DND-41 (cell line): ENCODE data around the gene PNMA8A.

ENCODE experiments used
- ATAC-seq: fragments of 200-7000 bp; cut with Tn5 transposase; 3 replicates; pipeline ENCODE4 v1.9.1; 2021; ENCODE audit warnings: low read depth; ENCODE audit not compliant: insufficient read depth
- DNase-seq: peaks from one replicate; pipeline ENCODE4 v3.0.0-alpha.2; 2020
- H2AFZ ChIP-seq: 2 replicates; pipeline ENCODE4 v1.6.0; 2012; ENCODE audit warnings: low read depth, low read length
- H3K27ac ChIP-seq: 2 replicates; pipeline ENCODE4 v1.5.1; 2012; ENCODE audit warnings: low read length, inconsistent platforms
- H3K27me3 ChIP-seq: fragments of 200-600 bp; sonication (generic); 2 replicates; pipeline ENCODE4 v1.6.0; 2012; ENCODE audit warnings: low read length, mild to moderate bottlenecking, inconsistent platforms; ENCODE audit not compliant: insufficient read depth, poor library complexity
- H3K36me3 ChIP-seq: 2 replicates; pipeline ENCODE4 v1.5.1; 2012; ENCODE audit warnings: low read length, inconsistent platforms; ENCODE audit not compliant: insufficient read depth
- H3K4me1 ChIP-seq: 2 replicates; pipeline ENCODE4 v1.5.1; 2012; ENCODE audit warnings: mild to moderate bottlenecking, low read length; ENCODE audit not compliant: insufficient read depth
- H3K4me2 ChIP-seq: 2 replicates; pipeline ENCODE4 v1.6.0; 2012; ENCODE audit warnings: mild to moderate bottlenecking, moderate library complexity, low read length, inconsistent platforms; ENCODE audit not compliant: insufficient read depth
- H3K4me3 ChIP-seq, 2 experiments: fragments of 200-600 bp in 1 of 2; shearing (Covaris generic) in 1 of 2; 2 replicates each; pipeline ENCODE4 v1.5.1; 2012 to 2016; ENCODE audit warnings: inconsistent platforms in 2 of 2, low read length in 2 of 2, mild to moderate bottlenecking in 2 of 2, low read depth in 1 of 2, moderate library complexity in 1 of 2
- H3K79me2 ChIP-seq: 2 replicates; pipeline ENCODE4 v1.6.0; 2012; ENCODE audit warnings: low read length, inconsistent platforms; ENCODE audit not compliant: insufficient read depth
- H3K9ac ChIP-seq: 2 replicates; pipeline ENCODE4 v1.6.0; 2012; ENCODE audit warnings: low read depth, mild to moderate bottlenecking, inconsistent platforms, low read length, moderate library complexity
- H3K9me3 ChIP-seq: 2 replicates; pipeline ENCODE4 v1.5.1; 2012; ENCODE audit warnings: low read length, moderate library complexity, mild to moderate bottlenecking, inconsistent platforms; ENCODE audit not compliant: insufficient read depth, severe bottlenecking
- H4K20me1 ChIP-seq: 2 replicates; pipeline ENCODE4 v1.6.0; 2012; ENCODE audit warnings: low read length; ENCODE audit not compliant: insufficient read depth
- CTCF ChIP-seq: IDR thresholded peaks from 2 replicates; pipeline ENCODE4 v1.5.1; 2012; ENCODE audit warnings: borderline replicate concordance, low read length, moderate library complexity, mild to moderate bottlenecking; ENCODE audit not compliant: poor library complexity, severe bottlenecking; ENCODE audit errors: extremely low read depth
- EZH2 ChIP-seq: IDR thresholded peaks from 3 replicates; pipeline ENCODE4 v1.6.1; 2012; ENCODE audit warnings: borderline replicate concordance, low read depth, mild to moderate bottlenecking, moderate library complexity, low read length, inconsistent platforms; ENCODE audit not compliant: severe bottlenecking

PNMA8A gene

GRCh38 chr19:46431824-46432223, 39.5 kb downstream of the PNMA8A start:
- Histone ChIP-seq H3K9ac (no peak overlapping the region), H3K36me3 (no peaks in the 10 kb centered on the region), H3K9me3 (no peaks in the 10 kb centered on the region), H3K27me3 (no peaks in the 10 kb centered on the region), H2AFZ (no peak overlapping the region), H3K4me2 (no peak overlapping the region), H3K27ac (no peak overlapping the region), H3K4me1 (no peaks in the 10 kb centered on the region), H4K20me1 (no peaks in the 10 kb centered on the region), H3K79me2 (no peaks in the 10 kb centered on the region), H3K4me3 (no peak overlapping the region)
- ATAC-seq, result no peak
- no peak for DNase-seq
- peak; percentile 25 for TF ChIP-seq CTCF
- TF ChIP-seq EZH2, result no peak

- no peaks in the 10 kb centered on the region for H3K27me3 ChIP-seq
- no peak overlapping the region for H3K9ac ChIP-seq
- ATAC-seq (no peak), DNase-seq (no peak)
- no peak overlapping the region for H3K27ac ChIP-seq
- H3K4me3 ChIP-seq, result no peak overlapping the region
- H3K36me3 ChIP-seq, result no peaks in the 10 kb centered on the region
- H2AFZ ChIP-seq, result no peak overlapping the region
- no peaks in the 10 kb centered on the region for H3K79me2 ChIP-seq
- no peaks in the 10 kb centered on the region for H4K20me1 ChIP-seq
- no peak overlapping the region for H3K4me2 ChIP-seq
- H3K4me1 ChIP-seq, result no peaks in the 10 kb centered on the region
- no peaks in the 10 kb centered on the region for H3K9me3 ChIP-seq
- no peak for TF ChIP-seq CTCF
- TF ChIP-seq EZH2, result no peak
These were observed 41.4 kb downstream of the PNMA8A start for GRCh38 chr19:46429999-46430398.

GRCh38 chr19:46428239-46429135, 42.9 kb downstream of the PNMA8A start, which contains the start of gene PNMA8C:
Gene PNMA8C, minus strand, starts transcription at chr19:46428936. Its CDS starts 577 bp downstream, at chr19:46428359.
- H3K4me3 ChIP-seq, result no peak within 1 kb of the TSS
- no peak for DNase-seq
- H3K27me3 ChIP-seq, result no peaks in the 10 kb centered on the region
- H3K4me1 ChIP-seq, result no peaks in the 10 kb centered on the region
- no peak within 1 kb of the TSS for H2AFZ ChIP-seq
- H3K36me3 ChIP-seq, result no peaks in the 10 kb centered on the region
- no peaks in the 10 kb centered on the region for H3K9me3 ChIP-seq
- TF ChIP-seq EZH2, result no peak
- TF ChIP-seq CTCF, result no peak
- H3K4me2 ChIP-seq, result no peak within 1 kb of the TSS
- ATAC-seq, result no peak
- no peaks in the 10 kb centered on the region for H4K20me1 ChIP-seq
- no peak within 1 kb of the TSS for H3K9ac ChIP-seq
- H3K79me2 ChIP-seq, result no peaks in the 10 kb centered on the region
- H3K27ac ChIP-seq, result no peak within 1 kb of the TSS
